Nephron (organoid): Measurements from ENCODE around the gene KRTDAP.

Source experiments
- H3K27ac Mint-ChIP-seq, 3 experiments: 2 replicates each; pipeline ENCODE4 v1.8.0; 2020; ENCODE audit warnings: mixed read lengths in 3 of 3, mild to moderate bottlenecking in 2 of 3, moderate library complexity in 1 of 3
- H3K27me3 Mint-ChIP-seq: 2 replicates; pipeline ENCODE4 v1.8.0; 2021; ENCODE audit warnings: low read depth, mild to moderate bottlenecking, moderate library complexity, mixed read lengths
- H3K36me3 Mint-ChIP-seq: 2 replicates; pipeline ENCODE4 v1.8.0; 2020; ENCODE audit warnings: low read depth, mixed read lengths
- H3K4me1 Mint-ChIP-seq: 2 replicates; pipeline ENCODE4 v1.8.0; 2020; ENCODE audit warnings: mixed read lengths
- H3K4me3 Mint-ChIP-seq, 3 experiments: 2 replicates each; pipeline ENCODE4 v1.8.0; 2020; ENCODE audit warnings: mild to moderate bottlenecking in 3 of 3, mixed read lengths in 3 of 3, moderate library complexity in 2 of 3
- H3K9me3 Mint-ChIP-seq: 2 replicates; pipeline ENCODE4 v1.8.0; 2020; ENCODE audit warnings: mixed read lengths
- CTCF ChIP-seq, 3 experiments: fragments of 200-600 bp; sonication (generic); IDR thresholded peaks; one replicate each; pipeline ENCODE4 v1.5.0; 2021; ENCODE audit warnings: antibody characterized with exemption in 3 of 3; ENCODE audit not compliant: unreplicated experiment in 3 of 3

Gene KRTDAP

GRCh38 chr19:35507561-35507960 lies 17.3 kb upstream of the KRTDAP start:
- no peaks in the 10 kb centered on the region for H3K36me3 Mint-ChIP-seq

GRCh38 chr19:35506011-35506410 lies 15.7 kb upstream of the KRTDAP start:
- Mint-ChIP-seq H3K4me1 (peaks cover 5% of the 10 kb centered on the region), H3K27me3 (peaks cover 55% of the 10 kb centered on the region), H3K9me3 (no peaks in the 10 kb centered on the region), H3K27ac (no peak overlapping the region), H3K36me3 (no peaks in the 10 kb centered on the region), H3K4me3 (no peak overlapping the region)
- TF ChIP-seq CTCF (IDR thresholded peaks at IDR 0.05; ENCODE audit: unreplicated experiment in 3 of 3), result no peak

More at GRCh38 chr19:35507561-35507960, 17.3 kb upstream of the KRTDAP start:
- TF ChIP-seq CTCF (IDR thresholded peaks at IDR 0.05; ENCODE audit: unreplicated experiment in 3 of 3), result no peak
- peaks cover 5% of the 10 kb centered on the region for H3K4me1 Mint-ChIP-seq
- no peaks in the 10 kb centered on the region for H3K9me3 Mint-ChIP-seq
- no peak overlapping the region for H3K27ac Mint-ChIP-seq
- no peak overlapping the region for H3K4me3 Mint-ChIP-seq
- H3K27me3 Mint-ChIP-seq, result peaks cover 68% of the 10 kb centered on the region

GRCh38 chr19:35502751-35503150 lies 12.5 kb upstream of the KRTDAP start:
- no peak for TF ChIP-seq CTCF (IDR thresholded peaks at IDR 0.05; ENCODE audit: unreplicated experiment in 3 of 3)
- peaks cover 25% of the 10 kb centered on the region for H3K27me3 Mint-ChIP-seq
- H3K4me3 Mint-ChIP-seq, result no peak overlapping the region
- no peak overlapping the region for H3K27ac Mint-ChIP-seq
- H3K9me3 Mint-ChIP-seq, result no peaks in the 10 kb centered on the region
- H3K36me3 Mint-ChIP-seq, result no peaks in the 10 kb centered on the region
- H3K4me1 Mint-ChIP-seq, result no peaks in the 10 kb centered on the region

GRCh38 chr19:35501684-35502083 lies 11.4 kb upstream of the KRTDAP start:
- H3K4me3 Mint-ChIP-seq, result no peak overlapping the region
- no peak for TF ChIP-seq CTCF (IDR thresholded peaks at IDR 0.05; ENCODE audit: unreplicated experiment in 3 of 3)
- no peaks in the 10 kb centered on the region for H3K36me3 Mint-ChIP-seq
- H3K9me3 Mint-ChIP-seq, result no peaks in the 10 kb centered on the region
- no peak overlapping the region for H3K27ac Mint-ChIP-seq
- peaks cover 16% of the 10 kb centered on the region for H3K27me3 Mint-ChIP-seq
- no peaks in the 10 kb centered on the region for H3K4me1 Mint-ChIP-seq

- H3K9me3 Mint-ChIP-seq, result no peaks in the 10 kb centered on the region
- H3K36me3 Mint-ChIP-seq, result no peaks in the 10 kb centered on the region
- H3K4me3 Mint-ChIP-seq, result no peak overlapping the region
- TF ChIP-seq CTCF (IDR thresholded peaks at IDR 0.05; ENCODE audit: unreplicated experiment in 3 of 3), result no peak
- H3K27me3 Mint-ChIP-seq, result peaks cover 7% of the 10 kb centered on the region
- H3K27ac Mint-ChIP-seq, result no peak overlapping the region
- no peaks in the 10 kb centered on the region for H3K4me1 Mint-ChIP-seq
Measured at GRCh38 chr19:35500611-35501010, 10.3 kb upstream of the KRTDAP start.

- Mint-ChIP-seq H3K9me3 (no peaks in the 10 kb centered on the region), H3K27ac (no peak overlapping the region), H3K4me1 (no peaks in the 10 kb centered on the region), H3K36me3 (no peaks in the 10 kb centered on the region), H3K27me3 (peaks cover 11% of the 10 kb centered on the region), H3K4me3 (no peak overlapping the region)
- TF ChIP-seq CTCF (IDR thresholded peaks at IDR 0.05; ENCODE audit: unreplicated experiment in 3 of 3), result no peak
Measured at GRCh38 chr19:35498984-35499527, 8.8 kb upstream of the KRTDAP start.
